KMS-11 (cell line): ENCODE results near the gene EMX2.

Experiments
- H2AFZ ChIP-seq: fragments of 200-600 bp; sonication (generic); 2 replicates; pipeline ENCODE4 v1.6.1; 2016; ENCODE audit warnings: antibody characterized with exemption, mixed run types, low read depth
- H3K27ac ChIP-seq: fragments of 200-600 bp; sonication (generic); 2 replicates; pipeline ENCODE4 v1.6.1; 2016; ENCODE audit warnings: mild to moderate bottlenecking, mixed run types
- H3K27me3 ChIP-seq: fragments of 200-600 bp; sonication (generic); 2 replicates; pipeline ENCODE4 v1.6.1; 2017; ENCODE audit warnings: mild to moderate bottlenecking, low read depth, mixed run types, moderate library complexity; ENCODE audit not compliant: insufficient read depth
- H3K36me3 ChIP-seq: fragments of 200-600 bp; sonication (generic); 2 replicates; pipeline ENCODE4 v1.6.1; 2017; ENCODE audit warnings: mild to moderate bottlenecking, mixed run types; ENCODE audit not compliant: insufficient read depth
- H3K4me1 ChIP-seq: fragments of 200-600 bp; sonication (generic); 2 replicates; pipeline ENCODE4 v1.6.1; 2016; ENCODE audit warnings: mild to moderate bottlenecking, low read depth, mixed run types; ENCODE audit not compliant: poor library complexity, severe bottlenecking
- H3K4me2 ChIP-seq: fragments of 200-600 bp; sonication (generic); 2 replicates; pipeline ENCODE4 v1.7.0; 2016; ENCODE audit warnings: mild to moderate bottlenecking, mixed run types
- H3K4me3 ChIP-seq: fragments of 200-600 bp; sonication (generic); IDR thresholded peaks from 2 replicates; pipeline ENCODE4 v1.6.1; 2017; ENCODE audit warnings: low read depth, low read length, mixed read lengths; ENCODE audit not compliant: insufficient read depth
- H3K79me2 ChIP-seq: fragments of 200-600 bp; sonication (generic); 2 replicates; pipeline ENCODE4 v1.6.1; 2016; ENCODE audit warnings: low read depth, mixed run types; ENCODE audit not compliant: insufficient read depth
- H3K9ac ChIP-seq: fragments of 200-600 bp; sonication (generic); 2 replicates; pipeline ENCODE4 v1.6.1; 2016; ENCODE audit warnings: mild to moderate bottlenecking, mixed run types
- H4K20me1 ChIP-seq: fragments of 200-600 bp; sonication (generic); 2 replicates; pipeline ENCODE4 v1.6.1; 2016; ENCODE audit warnings: mild to moderate bottlenecking, mixed run types; ENCODE audit not compliant: insufficient read depth
- TF ChIP-seq, protein P1 (sequence below): fragments of 200-600 bp; sonication (generic); conservative IDR thresholded peaks from 2 replicates; pipeline ENCODE4 v1.6.1; 2017; ENCODE audit warnings: low read depth, mild to moderate bottlenecking, antibody characterized with exemption, low read length, moderate library complexity, mixed read lengths

The EMX2 gene

DNA sequence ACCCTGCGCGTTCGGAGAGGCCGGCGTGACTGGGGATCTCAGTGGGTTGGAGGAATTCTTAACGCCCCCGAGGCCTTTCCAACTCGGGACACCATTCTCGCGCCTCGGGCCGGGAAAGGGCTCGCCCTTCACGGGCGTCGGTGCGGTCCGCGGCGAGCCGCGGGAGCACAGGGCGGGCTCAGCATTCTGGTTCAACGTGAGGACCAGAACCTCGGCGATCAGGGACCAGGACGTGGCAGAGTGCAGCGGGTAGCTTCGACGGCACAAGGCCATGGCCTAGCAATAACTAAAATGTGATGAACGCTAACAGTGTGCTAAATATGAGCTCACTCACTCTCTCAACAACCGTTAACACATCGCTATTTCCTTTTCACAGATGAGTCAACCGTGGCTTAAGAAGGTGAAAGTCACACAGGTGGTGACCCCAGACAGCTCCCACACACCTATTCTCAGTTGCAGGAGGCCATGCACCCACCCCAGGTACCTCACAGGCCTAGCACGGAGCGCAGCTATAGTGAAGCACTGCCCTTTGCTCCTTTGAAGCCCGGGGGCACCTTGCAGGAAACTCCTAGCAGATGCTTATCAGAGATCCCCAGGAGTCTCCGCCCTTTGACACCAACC, 4.5 kb upstream of the EMX2 start:
- Histone ChIP-seq H3K79me2 (no peaks in the 10 kb centered on the region), H3K4me1 (no peaks in the 10 kb centered on the region), H2AFZ (no peak overlapping the region), H3K27me3 (no peaks in the 10 kb centered on the region), H3K9ac (no peak overlapping the region), H3K4me3 (no peak overlapping the region), H3K27ac (no peak overlapping the region), H3K4me2 (no peak overlapping the region), H3K36me3 (no peaks in the 10 kb centered on the region), H4K20me1 (no peaks in the 10 kb centered on the region)
- TF ChIP-seq, protein P1, sequence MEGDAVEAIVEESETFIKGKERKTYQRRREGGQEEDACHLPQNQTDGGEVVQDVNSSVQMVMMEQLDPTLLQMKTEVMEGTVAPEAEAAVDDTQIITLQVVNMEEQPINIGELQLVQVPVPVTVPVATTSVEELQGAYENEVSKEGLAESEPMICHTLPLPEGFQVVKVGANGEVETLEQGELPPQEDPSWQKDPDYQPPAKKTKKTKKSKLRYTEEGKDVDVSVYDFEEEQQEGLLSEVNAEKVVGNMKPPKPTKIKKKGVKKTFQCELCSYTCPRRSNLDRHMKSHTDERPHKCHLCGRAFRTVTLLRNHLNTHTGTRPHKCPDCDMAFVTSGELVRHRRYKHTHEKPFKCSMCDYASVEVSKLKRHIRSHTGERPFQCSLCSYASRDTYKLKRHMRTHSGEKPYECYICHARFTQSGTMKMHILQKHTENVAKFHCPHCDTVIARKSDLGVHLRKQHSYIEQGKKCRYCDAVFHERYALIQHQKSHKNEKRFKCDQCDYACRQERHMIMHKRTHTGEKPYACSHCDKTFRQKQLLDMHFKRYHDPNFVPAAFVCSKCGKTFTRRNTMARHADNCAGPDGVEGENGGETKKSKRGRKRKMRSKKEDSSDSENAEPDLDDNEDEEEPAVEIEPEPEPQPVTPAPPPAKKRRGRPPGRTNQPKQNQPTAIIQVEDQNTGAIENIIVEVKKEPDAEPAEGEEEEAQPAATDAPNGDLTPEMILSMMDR: no peak

- H3K4me1 ChIP-seq: no peaks in the 10 kb centered on the region
- no peak overlapping the region for H2AFZ ChIP-seq
- TF ChIP-seq, protein P1: no peak
- H3K27me3 ChIP-seq: no peaks in the 10 kb centered on the region
- no peak overlapping the region for H3K4me2 ChIP-seq
- H3K9ac ChIP-seq: no peak overlapping the region
- H3K36me3 ChIP-seq: no peaks in the 10 kb centered on the region
- H3K4me3 ChIP-seq: no peak overlapping the region
- H3K27ac ChIP-seq: no peak overlapping the region
- no peaks in the 10 kb centered on the region for H3K79me2 ChIP-seq
- H4K20me1 ChIP-seq: no peaks in the 10 kb centered on the region
Observed at GRCh38 chr10:117539361-117539773, 3.2 kb upstream of the EMX2 start.

- H3K9ac ChIP-seq: no peak overlapping the region
- H3K4me2 ChIP-seq: no peak overlapping the region
- H3K4me1 ChIP-seq: no peaks in the 10 kb centered on the region
- H3K27me3 ChIP-seq: no peaks in the 10 kb centered on the region
- H3K27ac ChIP-seq: no peak overlapping the region
- H2AFZ ChIP-seq: no peak overlapping the region
- no peaks in the 10 kb centered on the region for H3K36me3 ChIP-seq
- no peak overlapping the region for H3K4me3 ChIP-seq
- TF ChIP-seq, protein P1: no peak
- no peaks in the 10 kb centered on the region for H3K79me2 ChIP-seq
- no peaks in the 10 kb centered on the region for H4K20me1 ChIP-seq
Observed at GRCh38 chr10:117539903-117540639, 2.5 kb upstream of the EMX2 start.

- Histone ChIP-seq H3K79me2 (no peaks in the 10 kb centered on the region), H3K4me1 (no peaks in the 10 kb centered on the region), H2AFZ (no peak overlapping the region), H3K27me3 (no peaks in the 10 kb centered on the region), H3K36me3 (no peaks in the 10 kb centered on the region), H3K4me2 (no peak overlapping the region), H3K9ac (no peak overlapping the region), H4K20me1 (no peaks in the 10 kb centered on the region), H3K4me3 (no peak overlapping the region), H3K27ac (no peak overlapping the region)
- TF ChIP-seq, protein P1: no peak
Observed at GRCh38 chr10:117540640-117541404, 1.7 kb upstream of the EMX2 start.
